BJ (cell line): ENCODE results near the gene GALNT7. TPM values are rescaled to one million over a fixed set of nuclear protein-coding genes. Genes with fewer than 3 reads are reported as not detected.

ENCODE experiments used
- CTCF ChIA-PET: fragments of 350-600 bp; formaldehyde crosslinking; extraction: SDS; loops from one replicate; lab custom pipeline; 2021; ENCODE audit warnings: antibody characterized with exemption, inconsistent platforms; lab: Yijun Ruan, JAX
- POLR2A ChIA-PET: fragments of 300-600 bp; sonication (Branson Sonifier 250); formaldehyde crosslinking; extraction: SDS; loops from one replicate; lab custom pipeline; 2021; ENCODE audit warnings: antibody characterized with exemption; lab: Charles Lee
- DNase-seq: peaks from one replicate; pipeline ENCODE4 v3.0.0-alpha.2; 2011; ENCODE audit warnings: low read depth
- H3K27me3 ChIP-seq: 2 replicates; pipeline ENCODE4 v1.6.0; 2011; ENCODE audit warnings: low read length; ENCODE audit not compliant: control insufficient read depth, insufficient read depth
- H3K36me3 ChIP-seq: 2 replicates; pipeline ENCODE4 v1.5.1; 2011; ENCODE audit warnings: low read length; ENCODE audit not compliant: control insufficient read depth, insufficient read depth
- H3K4me3 ChIP-seq: 2 replicates; pipeline ENCODE4 v1.5.1; 2011; ENCODE audit warnings: low read depth, mild to moderate bottlenecking, control low read depth, low read length
- CTCF ChIP-seq: IDR thresholded peaks from 2 replicates; pipeline ENCODE4 v1.5.1; 2011; ENCODE audit warnings: low read depth, mild to moderate bottlenecking, control low read depth, inconsistent platforms, low read length, moderate library complexity; ENCODE audit not compliant: insufficient read depth
- polyA plus RNA-seq: library from polyadenylated mRNA; depleted of rRNA; stranded (reverse); fragments of >200 nt; gene quantifications from 2 replicates; pipeline ENCODE4 v1.2.3, GENCODE V29; 2011

The GALNT7 gene
- polyA plus RNA-seq, 1 experiment, result 6.3 TPM

GRCh38 chr4:173275150-173275549, 106.5 kb downstream of the GALNT7 start:
- DNase-seq, result no peak
- Histone ChIP-seq H3K4me3 (no peak overlapping the region), H3K27me3 (no peaks in the 10 kb centered on the region), H3K36me3 (no peaks in the 10 kb centered on the region)
- TF ChIP-seq CTCF, result no peak
- CTCF ChIA-PET, result interaction anchor here (1.6 to 1.9 kb wide), 3 partner anchors 13 to 262 kb away, joined by 3 to 11 read pairs (median 5); no protein-coding TSS in a partner anchor
- POLR2A ChIA-PET, result no interaction called here

GRCh38 chr4:173277340-173277739, 108.7 kb downstream of the GALNT7 start:
- DNase-seq, result no peak
- H3K27me3 ChIP-seq, result no peaks in the 10 kb centered on the region
- TF ChIP-seq CTCF, result no peak
- H3K36me3 ChIP-seq, result no peaks in the 10 kb centered on the region
- POLR2A ChIA-PET, result no interaction called here
- no peak overlapping the region for H3K4me3 ChIP-seq
- CTCF ChIA-PET, result interaction anchor here (1.5 kb wide), 1 partner anchor 253 kb away, joined by 3 read pairs; no protein-coding TSS in a partner anchor

- POLR2A ChIA-PET, result interaction anchor here (0.6 kb wide), 1 partner anchor 13 kb away, joined by 3 read pairs; no protein-coding TSS in a partner anchor
- H3K4me3 ChIP-seq, result no peak overlapping the region
- H3K27me3 ChIP-seq, result no peaks in the 10 kb centered on the region
- no peak for TF ChIP-seq CTCF
- H3K36me3 ChIP-seq, result no peaks in the 10 kb centered on the region
- CTCF ChIA-PET, result interaction anchor here (0.8 to 1.5 kb wide), 3 partner anchors 24 to 258 kb away, joined by 3 to 4 read pairs (median 4); no protein-coding TSS in a partner anchor
- DNase-seq, result no peak
Measured at GRCh38 chr4:173280998-173281397, 112.4 kb downstream of the GALNT7 start.

- no peak for DNase-seq
- Histone ChIP-seq H3K27me3 (no peaks in the 10 kb centered on the region), H3K4me3 (no peak overlapping the region), H3K36me3 (no peaks in the 10 kb centered on the region)
- CTCF ChIA-PET, result interaction anchor here (0.6 to 1.5 kb wide), 5 partner anchors 17 to 912 kb away, joined by 3 to 4 read pairs (median 3); no protein-coding TSS in a partner anchor
- POLR2A ChIA-PET, result no interaction called here
- TF ChIP-seq CTCF, result no peak
Measured at GRCh38 chr4:173281406-173282255, 113.0 kb downstream of the GALNT7 start.

GRCh38 chr4:173282256-173282562, 113.6 kb downstream of the GALNT7 start:
- POLR2A ChIA-PET, result no interaction called here
- no peak overlapping the region for H3K4me3 ChIP-seq
- no peaks in the 10 kb centered on the region for H3K36me3 ChIP-seq
- CTCF ChIA-PET, result interaction anchor here (0.6 to 1.5 kb wide), 4 partner anchors 17 to 911 kb away, joined by 3 to 4 read pairs (median 3); no protein-coding TSS in a partner anchor
- H3K27me3 ChIP-seq, result no peaks in the 10 kb centered on the region
- DNase-seq, result no peak
- no peak for TF ChIP-seq CTCF
